BJ (cell line): ENCODE data around the gene BOD1. TPM values are rescaled to one million over a fixed set of nuclear protein-coding genes. Genes with fewer than 3 reads are reported as not detected.
A peak's percentile ranks its signal among the peaks of the same experiment; 100 is the strongest.
"Not testable (repeated sequence)": the region's sequence is repeated elsewhere in the genome, so short reads cannot be mapped to it uniquely, and the experiment has no call there.

Source experiments
- CTCF ChIA-PET: fragments of 350-600 bp; formaldehyde crosslinking; extraction: SDS; loops from one replicate; lab custom pipeline; 2021; ENCODE audit warnings: antibody characterized with exemption, inconsistent platforms; lab: Yijun Ruan, JAX
- POLR2A ChIA-PET: fragments of 300-600 bp; sonication (Branson Sonifier 250); formaldehyde crosslinking; extraction: SDS; loops from one replicate; lab custom pipeline; 2021; ENCODE audit warnings: antibody characterized with exemption; lab: Charles Lee
- DNase-seq: peaks from one replicate; pipeline ENCODE4 v3.0.0-alpha.2; 2011; ENCODE audit warnings: low read depth
- H3K27me3 ChIP-seq: 2 replicates; pipeline ENCODE4 v1.6.0; 2011; ENCODE audit warnings: low read length; ENCODE audit not compliant: control insufficient read depth, insufficient read depth
- H3K36me3 ChIP-seq: 2 replicates; pipeline ENCODE4 v1.5.1; 2011; ENCODE audit warnings: low read length; ENCODE audit not compliant: control insufficient read depth, insufficient read depth
- H3K4me3 ChIP-seq: 2 replicates; pipeline ENCODE4 v1.5.1; 2011; ENCODE audit warnings: low read depth, mild to moderate bottlenecking, control low read depth, low read length
- polyA plus RNA-seq: library from polyadenylated mRNA; depleted of rRNA; stranded (reverse); fragments of >200 nt; gene quantifications from 2 replicates; pipeline ENCODE4 v1.2.3, GENCODE V29; 2011
- TF ChIP-seq, protein P1 (sequence below): IDR thresholded peaks from 2 replicates; pipeline ENCODE4 v1.5.1; 2011; ENCODE audit warnings: low read depth, mild to moderate bottlenecking, control low read depth, inconsistent platforms, low read length, moderate library complexity; ENCODE audit not compliant: insufficient read depth

Gene BOD1
- polyA plus RNA-seq, 1 experiment, result 51.5 TPM

DNA sequence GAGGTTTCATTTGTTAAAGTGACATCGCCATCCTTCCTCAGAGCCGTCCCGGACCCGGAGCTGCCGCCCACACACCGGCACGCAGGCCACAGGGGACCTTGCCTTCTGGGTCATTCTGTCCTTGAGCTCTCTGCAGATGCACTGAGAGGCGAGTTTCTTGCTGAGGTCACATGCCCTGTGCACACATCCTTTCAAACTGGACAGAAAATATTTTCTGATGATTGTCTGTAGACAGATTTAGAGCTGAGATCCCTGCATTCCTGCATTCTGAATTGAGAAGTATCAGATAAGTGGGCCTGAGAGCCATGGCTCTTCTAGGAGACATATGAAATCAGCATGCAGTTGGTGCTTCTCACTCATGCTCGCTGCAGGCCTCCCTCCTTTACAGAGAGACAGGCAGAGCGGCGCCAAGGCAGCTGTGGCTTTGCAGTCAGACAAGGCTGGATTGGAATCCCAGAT lies 25.4 kb downstream of the BOD1 start:
- Histone ChIP-seq H3K36me3 (no peaks in the 10 kb centered on the region), H3K27me3 (no peaks in the 10 kb centered on the region), H3K4me3 (no peak overlapping the region)
- ChIA-PET POLR2A (no interaction called here), CTCF (interaction anchor here (0.5 to 2.7 kb wide), 3 partner anchors 9 to 370 kb away, joined by 3 to 13 read pairs (median 6); no protein-coding TSS in a partner anchor)
- TF ChIP-seq, protein P1, sequence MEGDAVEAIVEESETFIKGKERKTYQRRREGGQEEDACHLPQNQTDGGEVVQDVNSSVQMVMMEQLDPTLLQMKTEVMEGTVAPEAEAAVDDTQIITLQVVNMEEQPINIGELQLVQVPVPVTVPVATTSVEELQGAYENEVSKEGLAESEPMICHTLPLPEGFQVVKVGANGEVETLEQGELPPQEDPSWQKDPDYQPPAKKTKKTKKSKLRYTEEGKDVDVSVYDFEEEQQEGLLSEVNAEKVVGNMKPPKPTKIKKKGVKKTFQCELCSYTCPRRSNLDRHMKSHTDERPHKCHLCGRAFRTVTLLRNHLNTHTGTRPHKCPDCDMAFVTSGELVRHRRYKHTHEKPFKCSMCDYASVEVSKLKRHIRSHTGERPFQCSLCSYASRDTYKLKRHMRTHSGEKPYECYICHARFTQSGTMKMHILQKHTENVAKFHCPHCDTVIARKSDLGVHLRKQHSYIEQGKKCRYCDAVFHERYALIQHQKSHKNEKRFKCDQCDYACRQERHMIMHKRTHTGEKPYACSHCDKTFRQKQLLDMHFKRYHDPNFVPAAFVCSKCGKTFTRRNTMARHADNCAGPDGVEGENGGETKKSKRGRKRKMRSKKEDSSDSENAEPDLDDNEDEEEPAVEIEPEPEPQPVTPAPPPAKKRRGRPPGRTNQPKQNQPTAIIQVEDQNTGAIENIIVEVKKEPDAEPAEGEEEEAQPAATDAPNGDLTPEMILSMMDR, result no peak
- DNase-seq, result no peak

GRCh38 chr5:173590436-173591055 lies 25.9 kb downstream of the BOD1 start:
- CTCF ChIA-PET, result interaction anchor here (0.5 to 2.7 kb wide), 3 partner anchors 8 to 371 kb away, joined by 3 to 13 read pairs (median 6); no protein-coding TSS in a partner anchor

DNA sequence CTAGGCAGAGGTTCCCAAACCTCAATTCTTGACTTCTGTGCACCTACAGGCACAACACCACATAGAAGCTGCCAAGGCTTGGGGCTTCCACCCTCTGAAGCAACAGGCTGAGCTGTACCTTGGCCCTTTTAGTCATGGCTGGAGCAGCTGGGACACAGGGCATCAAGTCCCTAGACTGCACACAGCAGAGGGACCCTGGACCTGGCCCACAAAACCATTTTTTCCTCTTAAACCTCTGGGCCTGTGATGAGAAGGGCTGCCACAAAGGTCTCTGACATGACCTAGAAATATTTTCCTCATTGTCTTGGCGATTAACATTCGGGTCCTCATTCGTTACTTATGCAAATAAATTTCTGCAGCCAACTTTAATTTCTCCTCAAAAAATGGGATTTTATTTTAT lies 30.3 kb downstream of the BOD1 start:
- DNase-seq, CTCF ChIA-PET, H3K4me3 ChIP-seq, POLR2A ChIA-PET, H3K27me3 ChIP-seq, H3K36me3 ChIP-seq: not testable (repeated sequence)

More at GRCh38 chr5:173590436-173591055, 25.9 kb downstream of the BOD1 start:
- Histone ChIP-seq H3K4me3 (no peak overlapping the region), H3K27me3 (no peaks in the 10 kb centered on the region), H3K36me3 (no peaks in the 10 kb centered on the region)
- POLR2A ChIA-PET, result no interaction called here
- TF ChIP-seq, protein P1, result no peak
- DNase-seq, result no peak

DNA sequence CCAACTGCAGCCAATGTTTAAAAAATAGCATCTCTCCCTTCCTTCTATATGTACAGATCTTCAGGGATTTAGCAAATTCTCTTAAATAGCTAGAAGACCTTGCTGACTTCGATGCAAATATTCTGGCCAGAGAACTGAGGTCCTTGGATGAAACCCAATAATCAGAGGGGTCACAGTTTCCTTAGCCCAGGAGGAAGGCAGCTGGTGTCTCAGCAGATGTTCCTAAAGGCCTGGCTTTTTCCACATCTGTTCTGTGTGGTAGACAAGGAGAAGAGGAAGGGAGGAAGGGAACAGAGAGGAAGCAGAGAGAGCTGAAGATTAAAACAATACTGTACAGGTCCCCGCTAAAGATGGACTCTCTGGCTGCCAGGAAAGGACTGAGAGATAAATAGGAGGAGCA lies 33.1 kb downstream of the BOD1 start:
- TF ChIP-seq, protein P1, result no peak
- ChIA-PET POLR2A (no interaction called here), CTCF (interaction anchor here (1.1 to 3.2 kb wide), 6 partner anchors 7 to 290 kb away, joined by 3 to 22 read pairs (median 6); no protein-coding TSS in a partner anchor)
- Histone ChIP-seq H3K36me3 (no peaks in the 10 kb centered on the region), H3K4me3 (no peak overlapping the region), H3K27me3 (no peaks in the 10 kb centered on the region)
- no peak for DNase-seq

DNA sequence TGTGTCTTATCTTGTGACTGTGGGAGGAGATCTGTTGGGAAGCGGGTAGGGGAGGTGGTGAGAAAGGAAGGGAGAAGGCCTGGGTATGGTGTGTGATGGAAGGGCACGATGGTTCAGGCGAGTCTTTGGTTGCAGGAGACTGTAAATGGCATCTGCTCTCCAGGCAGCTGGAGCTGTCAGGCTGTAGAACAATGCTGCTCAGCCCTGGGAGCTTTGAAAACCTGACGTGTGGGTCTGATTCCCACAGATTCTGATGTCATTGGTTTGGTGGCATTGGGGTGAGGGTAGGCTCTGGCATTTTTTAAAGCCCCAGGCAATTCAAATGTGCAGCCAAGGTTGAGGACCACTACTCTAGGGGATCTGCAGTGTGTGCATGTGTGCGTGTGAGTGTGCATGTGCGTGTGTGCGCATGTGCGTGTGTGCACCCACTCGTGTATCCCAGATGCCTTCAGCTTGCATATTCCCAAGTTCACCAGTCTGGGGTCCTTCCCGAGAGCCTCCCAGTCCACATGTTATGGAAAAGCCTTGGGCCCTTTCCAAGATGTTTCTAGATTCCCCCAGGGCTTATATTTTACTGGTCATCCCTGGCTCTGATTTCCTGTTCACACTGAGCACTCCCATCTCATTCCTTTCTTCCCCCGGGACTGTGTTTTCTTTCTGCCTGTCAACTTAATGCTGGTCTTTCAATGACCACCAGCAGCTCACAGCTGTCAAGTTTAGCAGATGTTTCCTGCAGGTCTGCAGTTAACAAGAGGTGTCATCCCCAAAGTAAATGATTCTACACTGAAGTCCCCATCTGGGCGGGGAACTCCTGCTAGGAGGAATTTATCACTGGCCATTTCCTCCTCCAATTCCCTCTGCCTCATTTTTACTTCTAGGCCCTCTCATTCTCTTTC lies 34.0 kb downstream of the BOD1 start:
- Histone ChIP-seq H3K36me3 (no peaks in the 10 kb centered on the region), H3K4me3 (no peak overlapping the region), H3K27me3 (no peaks in the 10 kb centered on the region)
- ChIA-PET CTCF (interaction anchor here (0.5 to 3.2 kb wide), 13 partner anchors 8 to 389 kb away, joined by 3 to 22 read pairs (median 3); no protein-coding TSS in a partner anchor), POLR2A (no interaction called here)
- TF ChIP-seq, protein P1, result no peak
- peak; percentile 30 for DNase-seq
